ENCODE measurements around the gene EZH2. TPM values are rescaled to one million over a fixed set of nuclear protein-coding genes. Genes with fewer than 3 reads are reported as not detected.

EZH2 gene
- total RNA-seq, 1 experiment from 2014 or later, result 75.7 TPM

- Histone ChIP-seq H3K36me3 (no peaks in the 10 kb centered on the region), H3K4me3 (no peak overlapping the region), H3K27ac (no peak overlapping the region), H3K27me3 (no peaks in the 10 kb centered on the region; the same call in 1 of the 2 replicates), H3K4me1 (peaks cover 13% of the 10 kb centered on the region), H3K9me3 (replicated peaks) (no peaks in the 10 kb centered on the region)
- no peak for DNase-seq
These were observed 28.1 kb upstream of the EZH2 start for GRCh38 chr7:148912151-148912550.

GRCh38 chr7:148911626-148912025, 27.5 kb upstream of the EZH2 start:
- H3K9me3 ChIP-seq (replicated peaks), result no peaks in the 10 kb centered on the region
- peaks cover 12% of the 10 kb centered on the region for H3K4me1 ChIP-seq
- H3K4me3 ChIP-seq, result no peak overlapping the region
- H3K27ac ChIP-seq, result no peak overlapping the region
- H3K27me3 ChIP-seq, result no peaks in the 10 kb centered on the region; the same call in 1 of the 2 replicates
- no peaks in the 10 kb centered on the region for H3K36me3 ChIP-seq
- no peak for DNase-seq

- Histone ChIP-seq H3K4me3 (no peak overlapping the region), H3K27me3 (peaks cover 9% of the 10 kb centered on the region; the same call in 1 of the 2 replicates)
These were observed 25.5 kb upstream of the EZH2 start for GRCh38 chr7:148909568-148909967.

GRCh38 chr7:148906707-148907498, 22.8 kb upstream of the EZH2 start:
- H3K27ac ChIP-seq, result no peak overlapping the region
- H3K9me3 ChIP-seq (replicated peaks), result no peaks in the 10 kb centered on the region
- H3K4me1 ChIP-seq, result no peaks in the 10 kb centered on the region
- H3K36me3 ChIP-seq, result no peaks in the 10 kb centered on the region
- H3K27me3 ChIP-seq, result peaks cover 10% of the 10 kb centered on the region; the same call in 1 of the 2 replicates
- no peak for DNase-seq
- H3K4me3 ChIP-seq, result no peak overlapping the region

More at GRCh38 chr7:148909568-148909967, 25.5 kb upstream of the EZH2 start:
- H3K27ac ChIP-seq, result no peak overlapping the region
- peaks cover 5% of the 10 kb centered on the region for H3K4me1 ChIP-seq
- H3K36me3 ChIP-seq, result no peaks in the 10 kb centered on the region
- H3K9me3 ChIP-seq (replicated peaks), result no peaks in the 10 kb centered on the region
- no peak for DNase-seq

- Histone ChIP-seq H3K9me3 (replicated peaks) (no peaks in the 10 kb centered on the region), H3K27ac (no peak overlapping the region), H3K4me3 (no peak overlapping the region), H3K27me3 (peaks cover 10% of the 10 kb centered on the region; the same call in 1 of the 2 replicates), H3K4me1 (no peaks in the 10 kb centered on the region), H3K36me3 (no peaks in the 10 kb centered on the region)
- DNase-seq, result no peak
These were observed 21.1 kb upstream of the EZH2 start for GRCh38 chr7:148905093-148905666.

GRCh38 chr7:148903504-148903903, 19.4 kb upstream of the EZH2 start:
- Histone ChIP-seq H3K4me3 (no peak overlapping the region), H3K9me3 (replicated peaks) (no peaks in the 10 kb centered on the region), H3K27me3 (peaks cover 10% of the 10 kb centered on the region; the same call in 1 of the 2 replicates), H3K27ac (no peak overlapping the region), H3K4me1 (no peaks in the 10 kb centered on the region), H3K36me3 (no peaks in the 10 kb centered on the region)
- DNase-seq, result no peak

- H3K27ac ChIP-seq, result no peak overlapping the region
- no peak overlapping the region for H3K4me3 ChIP-seq
- H3K36me3 ChIP-seq, result no peaks in the 10 kb centered on the region
- no peak for DNase-seq
- no peaks in the 10 kb centered on the region for H3K9me3 ChIP-seq (replicated peaks)
- H3K4me1 ChIP-seq, result no peaks in the 10 kb centered on the region
- H3K27me3 ChIP-seq, result peaks cover 13% of the 10 kb centered on the region
These were observed 17.1 kb upstream of the EZH2 start for GRCh38 chr7:148901178-148901577.

- Histone ChIP-seq H3K4me3 (no peak overlapping the region), H3K27ac (no peak overlapping the region), H3K27me3 (peaks cover 2% of the 10 kb centered on the region; the same call in 1 of the 2 replicates), H3K4me1 (no peaks in the 10 kb centered on the region), H3K36me3 (no peaks in the 10 kb centered on the region), H3K9me3 (replicated peaks) (no peaks in the 10 kb centered on the region; the same call in 1 of the 2 replicates)
- DNase-seq, result no peak
These were observed 14.9 kb upstream of the EZH2 start for GRCh38 chr7:148898845-148899484.

GRCh38 chr7:148894591-148894990, 10.5 kb upstream of the EZH2 start:
- Histone ChIP-seq H3K4me3 (no peak overlapping the region), H3K27me3 (peaks cover 2% of the 10 kb centered on the region; the same call in 1 of the 2 replicates), H3K4me1 (no peaks in the 10 kb centered on the region), H3K9me3 (replicated peaks) (no peaks in the 10 kb centered on the region; the same call in 1 of the 2 replicates), H3K27ac (no peak overlapping the region), H3K36me3 (no peaks in the 10 kb centered on the region)
- DNase-seq, result no peak

GRCh38 chr7:148893071-148893470, 9.0 kb upstream of the EZH2 start:
- Histone ChIP-seq H3K4me1 (no peaks in the 10 kb centered on the region), H3K27ac (no peak overlapping the region), H3K27me3 (peaks cover 2% of the 10 kb centered on the region; the same call in 1 of the 2 replicates), H3K36me3 (no peaks in the 10 kb centered on the region), H3K9me3 (replicated peaks) (no peaks in the 10 kb centered on the region; the same call in 1 of the 2 replicates), H3K4me3 (no peak overlapping the region)
- DNase-seq, result no peak

- Histone ChIP-seq H3K4me1 (no peaks in the 10 kb centered on the region), H3K4me3 (no peak overlapping the region), H3K36me3 (no peaks in the 10 kb centered on the region), H3K27me3 (no peaks in the 10 kb centered on the region), H3K27ac (no peak overlapping the region), H3K9me3 (replicated peaks) (no peaks in the 10 kb centered on the region)
- no peak for DNase-seq
These were observed 4.2 kb upstream of the EZH2 start for GRCh38 chr7:148888300-148888699.

GRCh38 chr7:148886844-148887243, 2.8 kb upstream of the EZH2 start:
- no peaks in the 10 kb centered on the region for H3K27me3 ChIP-seq
- DNase-seq, result no peak
- no peak overlapping the region for H3K4me3 ChIP-seq
- H3K36me3 ChIP-seq, result no peaks in the 10 kb centered on the region
- no peak overlapping the region for H3K27ac ChIP-seq
- no peaks in the 10 kb centered on the region for H3K9me3 ChIP-seq (replicated peaks)
- H3K4me1 ChIP-seq, result no peaks in the 10 kb centered on the region

- Histone ChIP-seq H3K27ac (peak overlapping the region; percentile 95), H3K9me3 (replicated peaks) (no peaks in the 10 kb centered on the region), H3K4me3 (peak overlapping the region; percentile 76), H3K4me1 (no peaks in the 10 kb centered on the region), H3K36me3 (no peaks in the 10 kb centered on the region), H3K27me3 (no peaks in the 10 kb centered on the region)
- peak; percentile 90 to 95 for DNase-seq
These were observed 370 bp upstream of the EZH2 start for GRCh38 chr7:148884299-148885022.

- Histone ChIP-seq H3K4me1 (no peaks in the 10 kb centered on the region), H3K27me3 (no peaks in the 10 kb centered on the region), H3K4me3 (peak overlapping the region; percentile 76), H3K9me3 (replicated peaks) (no peaks in the 10 kb centered on the region), H3K36me3 (0 out of 2 replicates have a peak, but pooled peaks cover under 1% of the 10 kb centered on the region), H3K27ac (peak overlapping the region; percentile 80)
- DNase-seq, result peak; percentile 56 to 65
These were observed 634 bp downstream of the EZH2 start for GRCh38 chr7:148883266-148884048.
